Osteoblast (primary cell): ENCODE results near the gene NCOA4. TPM values are rescaled to one million over a fixed set of nuclear protein-coding genes. Genes with fewer than 3 reads are reported as not detected.

Experiments used
- DNase-seq: peaks from one replicate; pipeline ENCODE4 v3.0.0; 2011; ENCODE audit warnings: low spot score, mixed read lengths; ENCODE audit not compliant: insufficient read length; ENCODE audit errors: missing footprints
- H2AFZ ChIP-seq: 2 replicates; pipeline ENCODE4 v1.6.0; 2011; ENCODE audit warnings: mild to moderate bottlenecking, low read length
- H3K27ac ChIP-seq: 2 replicates; pipeline ENCODE4 v1.5.1; 2011; ENCODE audit warnings: mild to moderate bottlenecking, low read depth, low read length, moderate library complexity
- H3K27me3 ChIP-seq: 2 replicates; pipeline ENCODE4 v1.6.0; 2012; ENCODE audit warnings: mild to moderate bottlenecking, control low read depth, inconsistent platforms, low read length, moderate library complexity; ENCODE audit not compliant: insufficient read depth
- H3K36me3 ChIP-seq: 2 replicates; pipeline ENCODE4 v1.5.1; 2011; ENCODE audit warnings: mild to moderate bottlenecking, low read length, control low read depth, moderate library complexity; ENCODE audit not compliant: insufficient read depth
- H3K4me1 ChIP-seq: 2 replicates; pipeline ENCODE4 v1.5.1; 2011; ENCODE audit warnings: mild to moderate bottlenecking, low read length, control low read depth, moderate library complexity; ENCODE audit not compliant: insufficient read depth
- H3K4me2 ChIP-seq: 2 replicates; pipeline ENCODE4 v1.6.0; 2011; ENCODE audit warnings: mild to moderate bottlenecking, low read length; ENCODE audit not compliant: insufficient read depth
- H3K4me3 ChIP-seq: fragments of 200-600 bp; sonication (generic); 3 replicates; pipeline ENCODE4 v1.5.1; 2012; ENCODE audit warnings: mild to moderate bottlenecking, low read length, inconsistent platforms; ENCODE audit not compliant: insufficient read depth
- H3K79me2 ChIP-seq: 2 replicates; pipeline ENCODE4 v1.6.0; 2012; ENCODE audit warnings: mild to moderate bottlenecking, low read length, control low read depth, inconsistent platforms; ENCODE audit not compliant: insufficient read depth
- H3K9me3 ChIP-seq: 2 replicates; pipeline ENCODE4 v1.5.1; 2011; ENCODE audit warnings: low read depth, low read length, control low read depth
- H4K20me1 ChIP-seq: 2 replicates; pipeline ENCODE4 v1.6.0; 2012; ENCODE audit warnings: mild to moderate bottlenecking, low read length, control low read depth; ENCODE audit not compliant: insufficient read depth
- total RNA-seq: library from RNA; depleted of rRNA; stranded (reverse); fragments of >200 nt; gene quantifications from 2 replicates; pipeline ENCODE4 v1.2.3, GENCODE V29; 2012
- TF ChIP-seq, protein P1 (sequence below): IDR thresholded peaks from 2 replicates; pipeline ENCODE4 v1.5.1; 2011; ENCODE audit warnings: mild to moderate bottlenecking, low read depth, low read length, moderate library complexity; ENCODE audit errors: extremely low read depth

NCOA4 gene
- total RNA-seq, 1 donor, result 260 TPM

DNA sequence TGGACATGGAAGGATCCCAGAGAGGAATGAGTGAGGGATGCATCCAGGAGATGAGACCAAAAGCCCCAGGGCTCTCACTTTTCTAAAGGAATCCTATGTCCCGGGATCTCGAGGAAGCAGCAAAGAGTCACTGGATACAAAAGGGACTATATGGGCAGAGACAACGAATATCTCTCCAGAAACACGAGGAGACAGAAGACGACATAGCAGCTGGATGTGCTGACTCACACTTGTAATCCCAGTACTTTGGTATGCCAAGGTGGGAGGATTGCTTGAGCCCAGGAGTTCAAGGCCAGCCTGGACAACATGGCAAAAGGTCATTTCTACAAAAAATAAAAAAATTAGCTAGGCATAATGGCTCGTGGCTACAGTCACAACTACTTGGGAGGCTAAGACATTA is 40.3 kb upstream of the NCOA4 start:
- Histone ChIP-seq H2AFZ (no peak overlapping the region), H3K9me3 (no peaks in the 10 kb centered on the region), H3K27me3 (no peaks in the 10 kb centered on the region), H3K4me1 (no peaks in the 10 kb centered on the region), H3K4me3 (no peak overlapping the region), H3K36me3 (no peaks in the 10 kb centered on the region), H3K4me2 (no peak overlapping the region), H3K27ac (no peak overlapping the region), H4K20me1 (no peaks in the 10 kb centered on the region), H3K79me2 (no peaks in the 10 kb centered on the region)
- DNase-seq, result no peak
- TF ChIP-seq, protein P1, sequence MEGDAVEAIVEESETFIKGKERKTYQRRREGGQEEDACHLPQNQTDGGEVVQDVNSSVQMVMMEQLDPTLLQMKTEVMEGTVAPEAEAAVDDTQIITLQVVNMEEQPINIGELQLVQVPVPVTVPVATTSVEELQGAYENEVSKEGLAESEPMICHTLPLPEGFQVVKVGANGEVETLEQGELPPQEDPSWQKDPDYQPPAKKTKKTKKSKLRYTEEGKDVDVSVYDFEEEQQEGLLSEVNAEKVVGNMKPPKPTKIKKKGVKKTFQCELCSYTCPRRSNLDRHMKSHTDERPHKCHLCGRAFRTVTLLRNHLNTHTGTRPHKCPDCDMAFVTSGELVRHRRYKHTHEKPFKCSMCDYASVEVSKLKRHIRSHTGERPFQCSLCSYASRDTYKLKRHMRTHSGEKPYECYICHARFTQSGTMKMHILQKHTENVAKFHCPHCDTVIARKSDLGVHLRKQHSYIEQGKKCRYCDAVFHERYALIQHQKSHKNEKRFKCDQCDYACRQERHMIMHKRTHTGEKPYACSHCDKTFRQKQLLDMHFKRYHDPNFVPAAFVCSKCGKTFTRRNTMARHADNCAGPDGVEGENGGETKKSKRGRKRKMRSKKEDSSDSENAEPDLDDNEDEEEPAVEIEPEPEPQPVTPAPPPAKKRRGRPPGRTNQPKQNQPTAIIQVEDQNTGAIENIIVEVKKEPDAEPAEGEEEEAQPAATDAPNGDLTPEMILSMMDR, result no peak

DNA sequence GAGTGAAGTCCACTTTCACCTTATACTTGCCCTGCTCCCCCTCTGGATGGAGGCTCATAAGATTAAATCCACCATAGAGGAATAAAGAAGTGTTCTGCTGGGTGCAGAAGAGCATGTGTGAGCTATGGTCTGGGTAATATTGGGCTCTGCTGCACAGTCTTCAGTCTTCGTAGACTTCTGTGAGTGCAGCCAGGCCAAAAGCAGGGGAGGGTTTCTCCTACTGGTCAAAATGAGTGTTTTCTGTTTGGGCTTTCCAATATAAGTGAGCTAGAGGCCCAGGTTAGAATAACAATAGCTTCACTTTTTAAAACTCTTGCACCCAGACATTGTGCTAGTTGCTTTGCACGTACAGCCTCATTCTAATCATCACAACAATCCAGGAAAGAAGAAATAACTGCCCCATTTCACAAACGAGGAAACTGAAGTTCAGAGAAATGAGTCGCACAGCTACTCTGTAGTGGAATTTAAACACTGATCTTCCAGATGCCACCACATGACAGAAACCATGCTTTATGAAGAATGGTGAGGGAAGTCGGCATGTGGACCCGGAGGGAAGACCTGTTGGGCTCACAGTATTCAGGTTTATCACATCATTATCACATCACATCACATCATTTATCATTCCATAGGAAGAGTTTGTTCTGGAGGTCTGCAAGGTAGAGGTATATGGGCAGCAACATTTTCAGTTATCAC is 39.5 kb upstream of the NCOA4 start:
- no peak overlapping the region for H3K4me2 ChIP-seq
- H3K79me2 ChIP-seq, result no peaks in the 10 kb centered on the region

DNA sequence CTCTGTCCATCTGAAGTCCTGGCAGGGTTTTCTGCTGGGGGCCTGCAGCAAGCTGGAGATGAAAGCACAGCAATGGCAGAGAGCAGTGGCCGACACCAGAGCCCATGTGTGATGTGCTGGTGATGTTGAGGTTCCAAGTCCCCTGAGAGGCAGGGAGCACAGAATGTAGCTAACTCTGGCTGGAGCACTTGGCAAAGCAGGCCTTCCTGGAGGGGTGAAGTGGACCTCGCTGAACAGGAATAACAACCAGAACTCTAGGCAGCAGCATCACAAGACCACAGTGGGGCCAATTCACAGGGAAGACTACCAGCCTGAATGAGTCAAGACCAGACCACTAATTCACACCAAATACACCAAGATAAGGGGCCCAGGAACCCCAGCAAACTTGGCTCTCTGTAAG is 38.5 kb upstream of the NCOA4 start:
- Histone ChIP-seq H3K36me3 (no peaks in the 10 kb centered on the region), H3K27ac (no peak overlapping the region), H3K4me3 (no peak overlapping the region), H4K20me1 (no peaks in the 10 kb centered on the region), H3K4me2 (no peak overlapping the region), H3K79me2 (no peaks in the 10 kb centered on the region), H3K27me3 (no peaks in the 10 kb centered on the region), H3K4me1 (no peaks in the 10 kb centered on the region), H2AFZ (no peak overlapping the region), H3K9me3 (no peaks in the 10 kb centered on the region)
- TF ChIP-seq, protein P1, result no peak
- no peak for DNase-seq

More for the DNA sequence above, 39.5 kb upstream of the NCOA4 start:
- Histone ChIP-seq H2AFZ (no peak overlapping the region), H3K4me3 (no peak overlapping the region), H4K20me1 (no peaks in the 10 kb centered on the region), H3K4me1 (no peaks in the 10 kb centered on the region), H3K27me3 (no peaks in the 10 kb centered on the region), H3K36me3 (no peaks in the 10 kb centered on the region), H3K27ac (no peak overlapping the region), H3K9me3 (no peaks in the 10 kb centered on the region)
- TF ChIP-seq, protein P1, result no peak
- no peak for DNase-seq

DNA sequence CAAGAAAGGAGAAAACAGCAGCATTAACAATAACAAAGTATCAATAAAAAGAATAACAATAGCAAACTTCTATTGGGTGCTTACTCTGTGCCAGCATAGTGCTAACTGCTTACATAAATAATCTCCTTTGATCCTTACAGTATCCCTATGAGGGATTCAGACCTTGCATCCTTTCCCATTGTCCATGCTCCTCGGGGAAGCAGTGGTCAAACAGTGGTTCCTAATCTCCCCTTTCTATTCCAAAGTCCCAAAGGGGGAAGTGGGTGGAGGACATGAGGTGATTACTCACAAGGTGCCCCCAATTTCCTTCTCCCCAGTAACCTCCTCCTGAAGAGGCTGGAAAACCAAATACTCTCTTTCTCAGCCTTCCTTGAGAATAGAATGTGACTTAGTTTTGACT is 37.7 kb upstream of the NCOA4 start:
- no peak overlapping the region for H3K4me3 ChIP-seq
- TF ChIP-seq, protein P1, result no peak
- no peaks in the 10 kb centered on the region for H3K9me3 ChIP-seq
- H3K79me2 ChIP-seq, result no peaks in the 10 kb centered on the region
- no peaks in the 10 kb centered on the region for H3K36me3 ChIP-seq
- H3K4me1 ChIP-seq, result no peaks in the 10 kb centered on the region
- H3K4me2 ChIP-seq, result no peak overlapping the region
- no peak overlapping the region for H2AFZ ChIP-seq
- H3K27ac ChIP-seq, result no peak overlapping the region
- DNase-seq, result no peak
- H4K20me1 ChIP-seq, result no peaks in the 10 kb centered on the region
- H3K27me3 ChIP-seq, result no peaks in the 10 kb centered on the region
